ENCODE results near the gene DRGX.

DRGX gene

GRCh38 chr10:49381111-49381900, 14.6 kb downstream of the DRGX start:
- DNase-seq = no peak

- peak in 1 of 2 donors; percentile 20 for DNase-seq
These were observed 16.1 kb downstream of the DRGX start for GRCh38 chr10:49379596-49380410.

- DNase-seq = no peak
These were observed 18.6 kb downstream of the DRGX start for GRCh38 chr10:49377256-49377655.

- DNase-seq = no peak
These were observed 20.3 kb downstream of the DRGX start for GRCh38 chr10:49375611-49376010.

GRCh38 chr10:49374740-49375139, 21.1 kb downstream of the DRGX start:
- DNase-seq = no peak

GRCh38 chr10:49373361-49373760, 22.5 kb downstream of the DRGX start:
- peak in 1 of 2 donors; percentile 15 for DNase-seq

- peak; percentile 62 to 89 for DNase-seq
These were observed 23.9 kb downstream of the DRGX start for GRCh38 chr10:49371967-49372366.

- DNase-seq = no peak
These were observed 25.4 kb downstream of the DRGX start for GRCh38 chr10:49370326-49371100.

- peak in 1 of 2 donors; percentile 43 for DNase-seq
These were observed 26.4 kb downstream of the DRGX start for GRCh38 chr10:49369216-49370162.

GRCh38 chr10:49368256-49368655, 27.6 kb downstream of the DRGX start:
- no peak for DNase-seq

GRCh38 chr10:49367600-49367999, 28.3 kb downstream of the DRGX start:
- DNase-seq = no peak

- no peak for DNase-seq
These were observed 29.4 kb downstream of the DRGX start for GRCh38 chr10:49366460-49366859.

- DNase-seq = no peak
These were observed 30.0 kb downstream of the DRGX start for GRCh38 chr10:49365675-49366415.

GRCh38 chr10:49365275-49365674, 30.6 kb downstream of the DRGX start:
- DNase-seq = no peak

GRCh38 chr10:49364747-49365146, 31.1 kb downstream of the DRGX start:
- no peak for DNase-seq

GRCh38 chr10:49364051-49364450, 31.8 kb downstream of the DRGX start:
- DNase-seq = no peak

- no peak for DNase-seq
These were observed 32.4 kb downstream of the DRGX start for GRCh38 chr10:49363309-49364031.

- DNase-seq = peak; percentile 65 to 73
These were observed 33.2 kb downstream of the DRGX start for GRCh38 chr10:49362596-49363260.

- no peak for DNase-seq
These were observed 33.9 kb downstream of the DRGX start for GRCh38 chr10:49361735-49362568.

Measured in inflammatory macrophage (primary cell).